HCT116 (cell line): ENCODE data around the gene EXOC4. TPM values are rescaled to one million over a fixed set of nuclear protein-coding genes. Genes with fewer than 3 reads are reported as not detected.
"Not testable (repeated sequence)": the region's sequence is repeated elsewhere in the genome, so short reads cannot be mapped to it uniquely, and the experiment has no call there.

ENCODE experiments used
- ATAC-seq: fragments of 200-7000 bp; cut with Tn5 transposase; 2 replicates; pipeline ENCODE4 v1.9.1; 2020; ENCODE audit warnings: mild to moderate bottlenecking, moderate library complexity
- BruUV-seq: library from RNA; stranded (reverse); fragments of 400-500 nt; replicated peaks from 2 replicates; lab custom pipeline; 2021; lab: Mats Ljungman, UMichigan
- CTCF ChIA-PET: fragments of 300-600 bp; sonication (Branson Sonifier 250); formaldehyde crosslinking; loops from one replicate; lab custom pipeline; 2021; ENCODE audit warnings: antibody characterized with exemption; lab: Charles Lee
- POLR2A ChIA-PET: fragments of 300-600, 350-600 bp; sonication (Branson Sonifier 250); formaldehyde crosslinking; loops from one replicate; lab custom pipeline; 2021; ENCODE audit warnings: antibody characterized with exemption; lab: Charles Lee
- RAD21 ChIA-PET, 2 experiments: fragments of 300-600 bp; sonication (Branson Sonifier 250); formaldehyde crosslinking; loops; one replicate each; lab custom pipeline; 2023; ENCODE audit warnings: low total read pairs in 2 of 2; ENCODE audit not compliant: uncharacterized antibody in 2 of 2, unreplicated experiment in 2 of 2, low non-redundant PET in 1 of 2; lab: Charles Lee
- DNase-seq: peaks from one replicate; pipeline ENCODE4 v3.0.0-alpha.2; 2010; ENCODE audit warnings: low read depth, low spot score
- H2AFZ ChIP-seq: fragments of 200-600 bp; shearing (Covaris generic), sonication (generic); 2 replicates; pipeline ENCODE4 v1.6.1; 2017; ENCODE audit warnings: low read depth, mixed run types, mixed read lengths, antibody characterized with exemption, low read length; ENCODE audit not compliant: poor library complexity, severe bottlenecking
- H3K27ac ChIP-seq: 2 replicates; pipeline ENCODE4 v1.5.1; 2012; ENCODE audit warnings: low read depth, low read length
- H3K27me3 ChIP-seq: fragments of 200-600 bp; sonication (generic); 2 replicates; pipeline ENCODE4 v1.6.1; 2016; ENCODE audit warnings: mixed run types, low read length, mixed read lengths; ENCODE audit not compliant: insufficient read depth
- H3K36me3 ChIP-seq, 2 experiments: fragments of 200-500 bp in 1 of 2; fragments of 200-600 bp in 1 of 2; sonication (Bioruptor generic) in 1 of 2; sonication (generic) in 1 of 2; 2 replicates each; pipeline versions ENCODE4 v1.5.1 to v1.6.1; 2014 to 2016; ENCODE audit warnings: low read length in 2 of 2, inconsistent platforms in 1 of 2, mixed read lengths in 1 of 2, mixed run types in 1 of 2; ENCODE audit not compliant: insufficient read depth in 2 of 2, control insufficient read depth in 1 of 2
- H3K4me1 ChIP-seq, 2 experiments: fragments of 200-600 bp in 1 of 2; sonication (generic) in 1 of 2; 2 replicates each; pipeline versions ENCODE4 v1.5.1 to v1.6.1; 2012 to 2017; ENCODE audit warnings: low read length in 2 of 2, inconsistent platforms in 1 of 2, mild to moderate bottlenecking in 1 of 2, mixed read lengths in 1 of 2, mixed run types in 1 of 2, moderate library complexity in 1 of 2; ENCODE audit not compliant: insufficient read depth in 2 of 2, control insufficient read depth in 1 of 2
- H3K4me2 ChIP-seq: fragments of 200-600 bp; sonication (generic); 2 replicates; pipeline ENCODE4 v1.6.1; 2017; ENCODE audit warnings: mixed run types, low read length, mixed read lengths
- H3K4me3 ChIP-seq, 2 experiments: fragments of 200-600 bp in 1 of 2; sonication (generic) in 1 of 2; replicated peaks in 1 of 2; 2 replicates each; pipeline ENCODE4 v1.5.1; 2011 to 2016; ENCODE audit warnings: low read length in 2 of 2, control low read depth in 1 of 2, low read depth in 1 of 2, mild to moderate bottlenecking in 1 of 2, mixed read lengths in 1 of 2, mixed run types in 1 of 2
- H3K79me2 ChIP-seq: fragments of 200-600 bp; sonication (generic); 2 replicates; pipeline ENCODE4 v1.6.1; 2017; ENCODE audit warnings: mild to moderate bottlenecking, mixed run types, low read length, moderate library complexity, mixed read lengths; ENCODE audit not compliant: insufficient read depth
- H3K9ac ChIP-seq: fragments of 200-600 bp; sonication (generic); 2 replicates; pipeline ENCODE4 v1.6.1; 2016; ENCODE audit warnings: low read length, mixed read lengths
- H3K9me2 ChIP-seq: fragments of 200-600 bp; sonication (generic), shearing (Covaris generic); 2 replicates; pipeline ENCODE4 v1.6.1; 2017; ENCODE audit warnings: mixed run types, mild to moderate bottlenecking, moderate library complexity; ENCODE audit not compliant: insufficient read depth
- H3K9me3 ChIP-seq, 2 experiments: fragments of 200-500 bp in 1 of 2; fragments of 200-600 bp in 1 of 2; sonication (Bioruptor generic) in 1 of 2; sonication (generic) in 1 of 2; 2 replicates each; pipeline ENCODE4 v1.6.1; 2014 to 2017; ENCODE audit warnings: low read length in 2 of 2, mixed read lengths in 2 of 2, inconsistent platforms in 1 of 2, low read depth in 1 of 2, mild to moderate bottlenecking in 1 of 2, mixed run types in 1 of 2, moderate library complexity in 1 of 2; ENCODE audit not compliant: control insufficient read depth in 1 of 2, insufficient read depth in 1 of 2
- H4K20me1 ChIP-seq: fragments of 200-600 bp; sonication (generic), shearing (Covaris generic); 2 replicates; pipeline ENCODE4 v1.6.1; 2017; ENCODE audit warnings: mixed run types, mild to moderate bottlenecking, moderate library complexity; ENCODE audit not compliant: insufficient read depth
- CTCF ChIP-seq, 3 experiments: fragments of 200-600 bp in 1 of 3; sonication (generic) in 1 of 3; IDR thresholded peaks in 2 of 3; conservative IDR thresholded peaks in 1 of 3; 2 replicates each; pipeline ENCODE4 v1.5.1; 2012 to 2017; ENCODE audit warnings: low read depth in 2 of 3, low read length in 2 of 3, antibody characterized with exemption in 1 of 3, borderline replicate concordance in 1 of 3, control low read depth in 1 of 3, mild to moderate bottlenecking in 1 of 3, mixed read lengths in 1 of 3, mixed run types in 1 of 3, moderate library complexity in 1 of 3; ENCODE audit not compliant: insufficient read depth in 1 of 3
- EGR1 ChIP-seq: IDR thresholded peaks from 2 replicates; pipeline ENCODE4 v1.6.1; 2012; ENCODE audit warnings: low read depth
- EZH2phosphoT487 ChIP-seq: fragments of 200-600 bp; IDR thresholded peaks from 2 replicates; pipeline ENCODE4 v1.6.1; 2018; ENCODE audit warnings: antibody characterized with exemption, borderline replicate concordance
- JUND ChIP-seq: IDR thresholded peaks from 2 replicates; pipeline ENCODE4 v1.6.1; 2012
- SRF ChIP-seq: IDR thresholded peaks from 2 replicates; pipeline ENCODE4 v1.6.1; 2012; ENCODE audit warnings: low read depth
- TCF7L2 ChIP-seq: IDR thresholded peaks from 2 replicates; pipeline ENCODE4 v1.7.0; 2011; ENCODE audit warnings: borderline replicate concordance, inconsistent platforms; ENCODE audit not compliant: insufficient read depth, insufficient read length; ENCODE audit errors: extremely low read depth
- intact Hi-C: fragments of 100-400 bp; cut with micrococcal nuclease; formaldehyde crosslinking; loops from 2 replicates; pipeline ENCODE4 v1.10.0; 2022
- total RNA-seq: library from RNA; stranded (reverse); gene quantifications from one replicate; pipeline ENCODE4 v1.2.1, GENCODE V29; 2021; ENCODE audit not compliant: unreplicated experiment
- TF ChIP-seq, protein P1 (sequence below): IDR thresholded peaks from 2 replicates; pipeline ENCODE4 v1.6.1; 2011; ENCODE audit warnings: mild to moderate bottlenecking, low read length, moderate library complexity; ENCODE audit not compliant: insufficient replicate concordance; ENCODE audit errors: extremely low read depth

The EXOC4 gene
- total RNA-seq, 1 experiment from 2014 or later, result 40.3 TPM

DNA sequence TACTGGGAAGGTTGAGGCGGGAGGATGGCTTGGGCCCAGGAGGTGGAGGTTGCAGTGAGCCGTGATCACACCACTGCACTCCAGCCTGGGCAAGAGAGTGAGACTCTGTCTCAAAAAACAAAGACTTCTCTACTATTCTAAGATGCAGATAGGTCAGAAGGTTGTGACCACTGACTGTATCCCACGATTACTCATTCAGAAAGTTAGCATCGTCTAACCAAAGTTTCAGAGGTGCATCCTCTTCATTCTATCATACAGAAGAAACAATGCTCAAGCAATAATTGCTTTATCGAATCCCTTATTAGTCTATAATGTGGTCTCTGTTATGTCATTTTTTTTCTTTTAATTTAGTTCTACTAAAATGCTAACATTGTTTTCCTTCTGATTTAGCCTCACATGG is 525.6 kb downstream of the EXOC4 start (continued):
- TF ChIP-seq, protein P1, sequence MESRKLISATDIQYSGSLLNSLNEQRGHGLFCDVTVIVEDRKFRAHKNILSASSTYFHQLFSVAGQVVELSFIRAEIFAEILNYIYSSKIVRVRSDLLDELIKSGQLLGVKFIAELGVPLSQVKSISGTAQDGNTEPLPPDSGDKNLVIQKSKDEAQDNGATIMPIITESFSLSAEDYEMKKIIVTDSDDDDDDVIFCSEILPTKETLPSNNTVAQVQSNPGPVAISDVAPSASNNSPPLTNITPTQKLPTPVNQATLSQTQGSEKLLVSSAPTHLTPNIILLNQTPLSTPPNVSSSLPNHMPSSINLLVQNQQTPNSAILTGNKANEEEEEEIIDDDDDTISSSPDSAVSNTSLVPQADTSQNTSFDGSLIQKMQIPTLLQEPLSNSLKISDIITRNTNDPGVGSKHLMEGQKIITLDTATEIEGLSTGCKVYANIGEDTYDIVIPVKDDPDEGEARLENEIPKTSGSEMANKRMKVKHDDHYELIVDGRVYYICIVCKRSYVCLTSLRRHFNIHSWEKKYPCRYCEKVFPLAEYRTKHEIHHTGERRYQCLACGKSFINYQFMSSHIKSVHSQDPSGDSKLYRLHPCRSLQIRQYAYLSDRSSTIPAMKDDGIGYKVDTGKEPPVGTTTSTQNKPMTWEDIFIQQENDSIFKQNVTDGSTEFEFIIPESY, result no peak
- TF ChIP-seq EZH2phosphoT487 (no peak), CTCF (IDR thresholded peaks at IDR 0.05 in 2 of 3, conservative IDR thresholded peaks at IDR 0.05 in 1 of 3; ENCODE audit: borderline replicate concordance in 1 of 3, insufficient read depth in 1 of 3, low read depth in 2 of 3, low read length in 2 of 3) (no peak), TCF7L2 (no peak), EGR1 (no peak), JUND (no peak), SRF (no peak)

GRCh38 chr7:133779538-133779937 is 526.7 kb downstream of the EXOC4 start:
- CTCF ChIA-PET, H3K9me3 ChIP-seq, ATAC-seq, H2AFZ ChIP-seq, BruUV-seq, H3K4me1 ChIP-seq, H3K9ac ChIP-seq, H3K4me2 ChIP-seq, H4K20me1 ChIP-seq, H3K27ac ChIP-seq, intact Hi-C loops, H3K79me2 ChIP-seq, DNase-seq, H3K4me3 ChIP-seq, H3K9me2 ChIP-seq, H3K36me3 ChIP-seq, POLR2A ChIA-PET, H3K27me3 ChIP-seq, RAD21 ChIA-PET: not testable (repeated sequence)
